ENCODE data around the gene GPR34. TPM values are rescaled to one million over a fixed set of nuclear protein-coding genes. Genes with fewer than 3 reads are reported as not detected.
A peak's percentile ranks its signal among the peaks of the same experiment; 100 is the strongest.

GPR34 gene
- total and polyA plus RNA-seq, 12 donors = 2.7 to 53.3 (median 20.9) TPM

DNA sequence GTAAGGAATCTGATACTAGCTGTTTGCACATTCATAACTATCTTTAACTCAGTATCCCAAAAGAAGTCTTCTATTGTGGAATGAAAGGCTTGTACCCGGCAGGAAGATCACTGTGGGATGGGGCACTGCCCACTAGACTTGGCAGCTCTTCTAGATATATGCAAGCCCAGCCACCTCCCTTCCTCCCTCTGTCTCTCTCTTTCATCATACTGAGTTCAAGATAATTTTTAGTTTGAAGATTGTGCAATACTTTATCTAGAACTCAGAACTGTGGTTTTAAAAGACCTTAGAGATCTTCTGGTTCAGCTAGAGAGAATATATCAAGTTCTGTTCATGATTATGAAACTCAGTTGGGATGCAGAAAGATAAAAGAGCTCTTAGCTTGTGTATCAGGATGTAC, 22.5 kb upstream of the GPR34 start:
- no peaks in the 10 kb centered on the region for H3K4me1 ChIP-seq (replicated peaks in 1 of 2)
- H3K9me3 ChIP-seq (replicated peaks in 1 of 3) = no peaks in the 10 kb centered on the region
- TF ChIP-seq, protein P1, sequence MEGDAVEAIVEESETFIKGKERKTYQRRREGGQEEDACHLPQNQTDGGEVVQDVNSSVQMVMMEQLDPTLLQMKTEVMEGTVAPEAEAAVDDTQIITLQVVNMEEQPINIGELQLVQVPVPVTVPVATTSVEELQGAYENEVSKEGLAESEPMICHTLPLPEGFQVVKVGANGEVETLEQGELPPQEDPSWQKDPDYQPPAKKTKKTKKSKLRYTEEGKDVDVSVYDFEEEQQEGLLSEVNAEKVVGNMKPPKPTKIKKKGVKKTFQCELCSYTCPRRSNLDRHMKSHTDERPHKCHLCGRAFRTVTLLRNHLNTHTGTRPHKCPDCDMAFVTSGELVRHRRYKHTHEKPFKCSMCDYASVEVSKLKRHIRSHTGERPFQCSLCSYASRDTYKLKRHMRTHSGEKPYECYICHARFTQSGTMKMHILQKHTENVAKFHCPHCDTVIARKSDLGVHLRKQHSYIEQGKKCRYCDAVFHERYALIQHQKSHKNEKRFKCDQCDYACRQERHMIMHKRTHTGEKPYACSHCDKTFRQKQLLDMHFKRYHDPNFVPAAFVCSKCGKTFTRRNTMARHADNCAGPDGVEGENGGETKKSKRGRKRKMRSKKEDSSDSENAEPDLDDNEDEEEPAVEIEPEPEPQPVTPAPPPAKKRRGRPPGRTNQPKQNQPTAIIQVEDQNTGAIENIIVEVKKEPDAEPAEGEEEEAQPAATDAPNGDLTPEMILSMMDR (IDR thresholded peaks at IDR 0.05) = no peak
- TF ChIP-seq POLR2A (IDR thresholded peaks at IDR 0.05) = no peak
- H3K36me3 ChIP-seq (replicated peaks in 1 of 2) = no peaks in the 10 kb centered on the region
- H3K27me3 ChIP-seq = peaks cover 6% of the 10 kb centered on the region
- peak overlapping the region in 1 of 5 donors; percentile 19 for H3K27ac ChIP-seq
- H3K4me3 ChIP-seq = no peak overlapping the region
- DNase-seq = peak in 3 of 7 donors; percentile 14 to 37 (median 20)
- 16 to 39% (median 28%) methylated on average over 1 of the region's 1 CpG for WGBS, 4 donors
- intact Hi-C loops (cut with DNase I) = no loop called here

DNA sequence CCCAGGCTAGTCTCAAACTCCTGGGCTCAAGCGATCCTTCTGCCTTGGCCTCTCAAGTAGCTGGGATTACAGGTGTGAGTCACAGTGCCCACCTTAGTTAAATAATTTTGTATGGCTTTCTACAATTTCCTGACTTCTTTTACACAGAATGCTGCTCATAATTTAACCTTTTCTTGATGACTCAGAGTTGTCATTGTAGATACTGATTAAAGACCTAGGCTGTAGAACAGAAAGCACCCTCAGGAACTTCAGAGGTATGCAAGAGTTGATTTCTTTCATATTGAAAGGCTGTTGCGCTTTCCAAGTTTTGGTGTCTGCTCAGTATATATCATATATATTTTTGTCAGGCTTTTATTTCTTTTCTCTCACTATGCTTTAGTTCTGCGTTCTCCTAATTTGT, 21.1 kb upstream of the GPR34 start:
- no peaks in the 10 kb centered on the region for H3K36me3 ChIP-seq (replicated peaks in 1 of 2)
- no peak for DNase-seq
- H3K9me3 ChIP-seq (replicated peaks in 1 of 3) = no peaks in the 10 kb centered on the region
- intact Hi-C loops (cut with DNase I) = no loop called here
- no peaks in the 10 kb centered on the region for H3K4me1 ChIP-seq (replicated peaks in 1 of 2)
- WGBS, 4 donors = 86 to 93% (median 89%) methylated on average over 3 of the region's 3 CpGs
- H3K4me3 ChIP-seq = no peak overlapping the region
- TF ChIP-seq, protein P1 (IDR thresholded peaks at IDR 0.05) = no peak
- no peak for TF ChIP-seq POLR2A (IDR thresholded peaks at IDR 0.05)
- H3K27me3 ChIP-seq = peaks cover 6% of the 10 kb centered on the region
- H3K27ac ChIP-seq = no peak overlapping the region

DNA sequence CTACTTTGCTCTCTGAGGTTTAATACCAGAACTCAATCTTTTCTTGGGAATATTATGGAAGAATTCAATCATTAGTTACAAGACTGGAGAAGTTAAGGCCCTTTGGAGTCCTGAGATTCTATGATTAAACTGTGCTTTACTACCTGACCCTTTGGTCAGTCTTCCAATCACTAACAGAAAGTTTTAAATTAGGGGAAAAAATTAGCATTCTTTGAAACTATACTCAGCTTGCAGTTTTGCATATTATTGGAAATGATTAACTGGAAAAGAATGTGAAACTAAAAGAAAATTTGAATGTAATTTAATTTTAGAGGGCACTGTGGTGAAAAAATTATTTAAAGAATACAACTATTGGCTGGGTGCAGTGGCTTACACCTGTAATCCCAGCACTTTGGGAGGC, 18.7 kb upstream of the GPR34 start:
- no peaks in the 10 kb centered on the region for H3K4me1 ChIP-seq (replicated peaks in 1 of 2)

DNA sequence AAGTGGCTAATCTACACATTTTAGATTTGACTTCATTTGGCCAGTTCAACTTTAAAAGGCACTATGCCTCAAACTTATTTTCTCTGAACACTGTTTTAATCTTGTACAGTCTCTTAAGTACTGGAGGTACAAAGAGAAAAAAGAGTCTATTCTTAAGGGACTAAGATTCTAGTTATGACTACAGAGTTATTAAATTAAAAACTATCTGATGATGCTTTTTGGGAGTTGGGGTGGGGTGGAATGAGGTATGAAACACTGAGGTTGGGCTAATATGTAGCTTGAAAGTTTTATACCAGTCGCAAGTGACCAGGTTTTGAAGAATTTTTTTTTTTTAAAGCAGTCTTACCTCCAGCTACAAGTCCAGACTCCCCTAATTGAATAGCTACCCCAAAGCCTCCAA, 17.7 kb upstream of the GPR34 start:
- intact Hi-C loops (cut with DNase I) = no loop called here
- H3K27me3 ChIP-seq = peaks cover 6% of the 10 kb centered on the region
- H3K27ac ChIP-seq = no peak overlapping the region
- H3K4me3 ChIP-seq = no peak overlapping the region
- H3K36me3 ChIP-seq (replicated peaks in 1 of 2) = no peaks in the 10 kb centered on the region
- H3K4me1 ChIP-seq (replicated peaks in 1 of 2) = no peaks in the 10 kb centered on the region
- DNase-seq = no peak
- H3K9me3 ChIP-seq (replicated peaks in 1 of 3) = no peaks in the 10 kb centered on the region
- WGBS, 4 donors = 80 to 92% (median 81%) methylated on average over 1 of the region's 1 CpG
- TF ChIP-seq POLR2A (IDR thresholded peaks at IDR 0.05) = no peak
- TF ChIP-seq, protein P1 (IDR thresholded peaks at IDR 0.05) = no peak

More for the DNA sequence above, 18.7 kb upstream of the GPR34 start:
- no peak for DNase-seq
- intact Hi-C loops (cut with DNase I) = no loop called here
- Histone ChIP-seq H3K27ac (no peak overlapping the region), H3K36me3 (replicated peaks in 1 of 2) (no peaks in the 10 kb centered on the region), H3K9me3 (replicated peaks in 1 of 3) (no peaks in the 10 kb centered on the region), H3K27me3 (peaks cover 6% of the 10 kb centered on the region), H3K4me3 (no peak overlapping the region)
- TF ChIP-seq POLR2A (IDR thresholded peaks at IDR 0.05) = no peak
- TF ChIP-seq, protein P1 (IDR thresholded peaks at IDR 0.05) = no peak
